ENCODE measurements around the gene ANKRD11.

DNA sequence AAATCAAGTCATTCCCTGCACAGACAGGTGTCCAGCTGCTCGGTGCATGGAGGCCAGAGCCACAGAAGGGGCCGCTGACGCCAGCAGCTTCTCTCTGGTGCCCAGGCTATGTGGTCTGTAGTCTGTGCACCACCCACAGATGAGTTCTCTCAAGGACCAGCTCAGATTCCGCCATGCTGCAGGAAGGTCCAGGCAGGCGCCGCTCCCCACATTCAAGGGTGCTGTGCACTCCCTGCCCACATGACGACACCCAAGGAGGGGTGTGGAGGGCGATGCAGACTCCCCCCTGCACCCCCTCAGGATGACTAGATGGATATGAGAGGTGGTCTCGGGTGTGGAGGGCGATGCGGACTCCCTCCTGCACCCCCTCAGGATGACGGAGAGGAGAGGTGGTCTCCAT is 119.0 kb downstream of the ANKRD11 start:
- no peak for TF ChIP-seq POLR2A (IDR thresholded peaks at IDR 0.05)
- TF ChIP-seq, protein P1, sequence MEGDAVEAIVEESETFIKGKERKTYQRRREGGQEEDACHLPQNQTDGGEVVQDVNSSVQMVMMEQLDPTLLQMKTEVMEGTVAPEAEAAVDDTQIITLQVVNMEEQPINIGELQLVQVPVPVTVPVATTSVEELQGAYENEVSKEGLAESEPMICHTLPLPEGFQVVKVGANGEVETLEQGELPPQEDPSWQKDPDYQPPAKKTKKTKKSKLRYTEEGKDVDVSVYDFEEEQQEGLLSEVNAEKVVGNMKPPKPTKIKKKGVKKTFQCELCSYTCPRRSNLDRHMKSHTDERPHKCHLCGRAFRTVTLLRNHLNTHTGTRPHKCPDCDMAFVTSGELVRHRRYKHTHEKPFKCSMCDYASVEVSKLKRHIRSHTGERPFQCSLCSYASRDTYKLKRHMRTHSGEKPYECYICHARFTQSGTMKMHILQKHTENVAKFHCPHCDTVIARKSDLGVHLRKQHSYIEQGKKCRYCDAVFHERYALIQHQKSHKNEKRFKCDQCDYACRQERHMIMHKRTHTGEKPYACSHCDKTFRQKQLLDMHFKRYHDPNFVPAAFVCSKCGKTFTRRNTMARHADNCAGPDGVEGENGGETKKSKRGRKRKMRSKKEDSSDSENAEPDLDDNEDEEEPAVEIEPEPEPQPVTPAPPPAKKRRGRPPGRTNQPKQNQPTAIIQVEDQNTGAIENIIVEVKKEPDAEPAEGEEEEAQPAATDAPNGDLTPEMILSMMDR (IDR thresholded peaks at IDR 0.05), result no peak
